Omental fat pad (tissue), 4 donors: ENCODE results near the gene CENPK. TPM values are rescaled to one million over a fixed set of nuclear protein-coding genes. Genes with fewer than 3 reads are reported as not detected.
"Not testable (repeated sequence)": the region's sequence is repeated elsewhere in the genome, so short reads cannot be mapped to it uniquely, and the experiment has no call there.

Experiments
- ATAC-seq: fragments of 150-250 bp; one replicate; pipeline ENCODE4 v1.9.1; 2016; ENCODE audit warnings: mild to moderate bottlenecking, moderate library complexity; ENCODE audit not compliant: low FRiP score
- DNase-seq: peaks from one replicate; pipeline ENCODE4 v3.0.0-alpha.2; 2019; ENCODE audit warnings: low spot score
- total RNA-seq, 4 donors: library from RNA; depleted of rRNA; stranded (reverse); fragments of >200 nt; gene quantifications; one replicate each; pipeline ENCODE4 v1.1.0, GENCODE V29; 2016
- TF ChIP-seq, protein P1 (sequence below), 3 donors: fragments of 450-650 bp; IDR thresholded peaks; one replicate each; pipeline ENCODE4 v1.5.1; 2016 to 2017; ENCODE audit warnings: antibody characterized with exemption in 3 of 3, mild to moderate bottlenecking in 3 of 3, moderate library complexity in 2 of 3

Gene CENPK
- 1 to 10 TPM; 1.0 to 1.9 (median 1.3) TPM for total RNA-seq

- ATAC-seq: peak; percentile 100
- peak; percentile 90 for DNase-seq
- TF ChIP-seq, protein P1, sequence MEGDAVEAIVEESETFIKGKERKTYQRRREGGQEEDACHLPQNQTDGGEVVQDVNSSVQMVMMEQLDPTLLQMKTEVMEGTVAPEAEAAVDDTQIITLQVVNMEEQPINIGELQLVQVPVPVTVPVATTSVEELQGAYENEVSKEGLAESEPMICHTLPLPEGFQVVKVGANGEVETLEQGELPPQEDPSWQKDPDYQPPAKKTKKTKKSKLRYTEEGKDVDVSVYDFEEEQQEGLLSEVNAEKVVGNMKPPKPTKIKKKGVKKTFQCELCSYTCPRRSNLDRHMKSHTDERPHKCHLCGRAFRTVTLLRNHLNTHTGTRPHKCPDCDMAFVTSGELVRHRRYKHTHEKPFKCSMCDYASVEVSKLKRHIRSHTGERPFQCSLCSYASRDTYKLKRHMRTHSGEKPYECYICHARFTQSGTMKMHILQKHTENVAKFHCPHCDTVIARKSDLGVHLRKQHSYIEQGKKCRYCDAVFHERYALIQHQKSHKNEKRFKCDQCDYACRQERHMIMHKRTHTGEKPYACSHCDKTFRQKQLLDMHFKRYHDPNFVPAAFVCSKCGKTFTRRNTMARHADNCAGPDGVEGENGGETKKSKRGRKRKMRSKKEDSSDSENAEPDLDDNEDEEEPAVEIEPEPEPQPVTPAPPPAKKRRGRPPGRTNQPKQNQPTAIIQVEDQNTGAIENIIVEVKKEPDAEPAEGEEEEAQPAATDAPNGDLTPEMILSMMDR (IDR thresholded peaks at IDR 0.05): no peak
These were observed at the start of gene CENPK, which contains the start of gene PPWD1 for GRCh38 chr5:65562731-65563701. Gene CENPK, minus strand, starts transcription at chr5:65563168. Its CDS starts 8,261 bp downstream, at chr5:65554907. Gene PPWD1, plus strand, starts transcription at chr5:65563296. Its CDS starts 15 bp downstream, at chr5:65563311.

- DNase-seq (no peak), ATAC-seq (no peak)
- TF ChIP-seq, protein P1 (IDR thresholded peaks at IDR 0.05): no peak
These were observed 49.4 kb upstream of the CENPK start for GRCh38 chr5:65612298-65612907.

GRCh38 chr5:65611524-65611923, 48.6 kb upstream of the CENPK start:
- TF ChIP-seq, protein P1 (IDR thresholded peaks at IDR 0.05): no peak
- ATAC-seq (no peak), DNase-seq (no peak)

GRCh38 chr5:65601761-65602160, 38.8 kb upstream of the CENPK start:
- not testable (repeated sequence) for ATAC-seq, DNase-seq

- no peak for DNase-seq
- no peak for ATAC-seq
- TF ChIP-seq, protein P1 (IDR thresholded peaks at IDR 0.05): no peak
These were observed 25.7 kb upstream of the CENPK start for GRCh38 chr5:65588694-65589093.

DNA sequence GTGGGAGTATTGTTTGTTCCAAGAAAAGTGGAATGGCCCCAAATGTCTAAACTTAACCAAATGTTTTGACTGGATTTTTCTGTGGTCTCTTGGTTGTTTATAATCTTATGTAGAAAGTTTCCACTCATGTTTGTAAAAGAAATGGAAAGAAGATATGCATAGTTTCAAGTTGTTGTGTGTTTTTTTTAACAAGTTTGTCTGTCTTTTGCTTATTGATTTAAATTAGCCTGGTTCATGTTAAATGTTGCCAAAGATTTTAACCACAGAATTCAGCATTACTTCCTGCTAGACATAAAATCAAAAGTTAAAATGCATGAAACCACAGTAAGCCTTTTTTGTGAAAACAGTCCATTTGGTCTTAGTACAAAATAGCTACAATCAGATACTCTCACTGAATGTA, 14.2 kb upstream of the CENPK start:
- no peak for DNase-seq
- TF ChIP-seq, protein P1 (IDR thresholded peaks at IDR 0.05): no peak

GRCh38 chr5:65570598-65571226, 7.7 kb upstream of the CENPK start:
- no peak for DNase-seq
- no peak for ATAC-seq
- TF ChIP-seq, protein P1 (IDR thresholded peaks at IDR 0.05): no peak

More for the DNA sequence above, 14.2 kb upstream of the CENPK start:
- no peak for ATAC-seq
